Erythroblast (primary cell): ENCODE results near the gene DHRS12.

ENCODE experiments used
- GATA1 ChIP-seq: IDR thresholded peaks from 2 replicates; pipeline ENCODE4 v1.6.1; 2011; ENCODE audit warnings: low read depth, mild to moderate bottlenecking, control low read depth, low read length, moderate library complexity
- POLR2A ChIP-seq: IDR thresholded peaks from 2 replicates; pipeline ENCODE4 v1.6.1; 2011; ENCODE audit warnings: mild to moderate bottlenecking, low read length

GRCh38 chr13:51771418-51772104 lies 32.4 kb downstream of the DHRS12 start:
- TF ChIP-seq POLR2A (no peak), GATA1 (no peak)
